PC-3 (cell line): ENCODE results near the gene WEE1.

Experiments
- EZH2 ChIP-seq: fragments of 300-600 bp; sonication (generic); IDR thresholded peaks from one replicate; pipeline ENCODE4 v1.6.1; 2017; ENCODE audit warnings: antibody characterized with exemption, mild to moderate bottlenecking, low read length; ENCODE audit not compliant: unreplicated experiment
- EZH2phosphoT487 ChIP-seq: fragments of 300-600 bp; sonication (generic); IDR thresholded peaks from 2 replicates; pipeline ENCODE4 v1.6.1; 2018; ENCODE audit warnings: mild to moderate bottlenecking, antibody characterized with exemption, low read length, borderline replicate concordance
- TF ChIP-seq, protein P1 (sequence below): fragments of 300-600 bp; sonication (generic); conservative IDR thresholded peaks from 2 replicates; pipeline ENCODE4 v1.5.1; 2017; ENCODE audit warnings: antibody characterized with exemption, low read depth, mild to moderate bottlenecking, low read length

DNA sequence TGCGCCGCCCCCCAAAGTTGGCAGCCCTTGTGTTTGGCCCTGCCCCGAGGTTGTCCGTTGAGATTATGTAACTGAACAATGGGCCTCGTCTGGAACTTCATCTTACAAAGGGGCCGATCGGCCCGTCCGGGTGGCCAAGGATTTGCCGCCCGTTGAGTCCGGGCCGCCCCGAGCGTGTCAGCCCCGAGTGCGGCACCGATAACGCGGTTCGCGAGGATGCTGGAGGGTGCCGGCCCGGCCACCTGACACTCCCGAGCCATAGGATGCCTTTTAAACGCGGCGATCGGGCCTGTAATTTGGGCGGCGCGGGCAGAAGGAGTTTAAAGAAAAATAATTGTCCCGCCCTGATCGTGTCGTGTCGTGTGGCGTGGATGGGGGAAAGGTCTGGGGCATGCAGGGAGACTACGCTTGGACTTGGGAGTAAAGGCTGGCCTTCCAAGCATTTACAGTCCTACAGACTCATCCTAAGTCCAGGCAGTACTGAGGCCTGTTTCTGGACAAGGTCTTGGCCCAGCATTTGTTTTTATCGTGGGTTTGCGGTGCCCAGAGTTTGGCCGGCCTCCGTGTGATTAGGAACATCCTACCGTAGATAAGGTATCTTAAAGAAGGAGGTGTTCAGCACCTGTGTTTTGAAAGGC, 1.3 kb downstream of the WEE1 start:
- TF ChIP-seq EZH2phosphoT487, result no peak
- TF ChIP-seq, protein P1, sequence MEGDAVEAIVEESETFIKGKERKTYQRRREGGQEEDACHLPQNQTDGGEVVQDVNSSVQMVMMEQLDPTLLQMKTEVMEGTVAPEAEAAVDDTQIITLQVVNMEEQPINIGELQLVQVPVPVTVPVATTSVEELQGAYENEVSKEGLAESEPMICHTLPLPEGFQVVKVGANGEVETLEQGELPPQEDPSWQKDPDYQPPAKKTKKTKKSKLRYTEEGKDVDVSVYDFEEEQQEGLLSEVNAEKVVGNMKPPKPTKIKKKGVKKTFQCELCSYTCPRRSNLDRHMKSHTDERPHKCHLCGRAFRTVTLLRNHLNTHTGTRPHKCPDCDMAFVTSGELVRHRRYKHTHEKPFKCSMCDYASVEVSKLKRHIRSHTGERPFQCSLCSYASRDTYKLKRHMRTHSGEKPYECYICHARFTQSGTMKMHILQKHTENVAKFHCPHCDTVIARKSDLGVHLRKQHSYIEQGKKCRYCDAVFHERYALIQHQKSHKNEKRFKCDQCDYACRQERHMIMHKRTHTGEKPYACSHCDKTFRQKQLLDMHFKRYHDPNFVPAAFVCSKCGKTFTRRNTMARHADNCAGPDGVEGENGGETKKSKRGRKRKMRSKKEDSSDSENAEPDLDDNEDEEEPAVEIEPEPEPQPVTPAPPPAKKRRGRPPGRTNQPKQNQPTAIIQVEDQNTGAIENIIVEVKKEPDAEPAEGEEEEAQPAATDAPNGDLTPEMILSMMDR, result no peak
- TF ChIP-seq EZH2, result no peak
